ENCODE data around the gene ACADVL.
A peak's percentile ranks its signal among the peaks of the same experiment; 100 is the strongest.

Gene ACADVL

GRCh38 chr17:7240375-7240774, 20.6 kb downstream of the ACADVL start:
- Histone ChIP-seq H3K36me3 (replicated peaks in 1 of 2; ENCODE audit: control insufficient read depth in 2 of 2, insufficient read depth in 2 of 2, low read length in 2 of 2) (peaks cover 37 to 59% of the 10 kb centered on the region in 2 donors), H2BK120ac (ENCODE audit: low read depth, low read length) (no peak overlapping the region), H3K23ac (ENCODE audit: low read depth, low read length, poor library complexity) (no peak overlapping the region), H3K27me3 (ENCODE audit: control insufficient read depth in 3 of 3, insufficient read depth in 3 of 3, low read depth in 1 of 3, low read length in 3 of 3) (no peaks in the 10 kb centered on the region), H2AK5ac (ENCODE audit: low read depth, low read length) (no peak overlapping the region), H4K8ac (ENCODE audit: low read depth, low read length) (no peak overlapping the region), H3K14ac (ENCODE audit: low read length) (no peak overlapping the region), H2BK15ac (ENCODE audit: low read length) (no peak overlapping the region), H2BK5ac (ENCODE audit: low read length) (no peak overlapping the region), H3K9me3 (replicated peaks in 1 of 2; ENCODE audit: control insufficient read depth in 2 of 2, insufficient read depth in 1 of 2, low read depth in 1 of 2, low read length in 2 of 2) (no peaks in the 10 kb centered on the region), H3K79me1 (ENCODE audit: low read depth, low read length) (peaks cover 14% of the 10 kb centered on the region), H3K9ac (ENCODE audit: low read depth, low read length, poor library complexity) (no peak overlapping the region), H3K4me1 (ENCODE audit: control insufficient read depth in 2 of 2, insufficient read depth in 1 of 2, low read depth in 1 of 2, low read length in 2 of 2) (peaks cover 7 to 24% of the 10 kb centered on the region in 2 donors), H3K27ac (replicated peaks; ENCODE audit: low read length) (no peak overlapping the region), H2AFZ (ENCODE audit: low read length) (no peak overlapping the region), H3K4me3 (ENCODE audit: low read length in 2 of 2) (peak overlapping the region in 1 of 2 donors; percentile 94), H3K4me2 (ENCODE audit: insufficient read depth, low read length, poor library complexity, severe bottlenecking) (no peak overlapping the region), H2BK12ac (ENCODE audit: low read length) (no peak overlapping the region), H4K91ac (ENCODE audit: low read depth, low read length, poor library complexity) (no peak overlapping the region), H3K4ac (ENCODE audit: low read length) (no peak overlapping the region), H3K18ac (ENCODE audit: low read length) (no peak overlapping the region)
- WGBS, 2 donors (ENCODE audit: extremely low coverage in 2 of 2, insufficient read length in 2 of 2, insufficient replicate concordance in 1 of 2): no CpG with 5 or more reads among the region's 4 CpGs
- no peak for DNase-seq (ENCODE audit: low spot score)

DNA sequence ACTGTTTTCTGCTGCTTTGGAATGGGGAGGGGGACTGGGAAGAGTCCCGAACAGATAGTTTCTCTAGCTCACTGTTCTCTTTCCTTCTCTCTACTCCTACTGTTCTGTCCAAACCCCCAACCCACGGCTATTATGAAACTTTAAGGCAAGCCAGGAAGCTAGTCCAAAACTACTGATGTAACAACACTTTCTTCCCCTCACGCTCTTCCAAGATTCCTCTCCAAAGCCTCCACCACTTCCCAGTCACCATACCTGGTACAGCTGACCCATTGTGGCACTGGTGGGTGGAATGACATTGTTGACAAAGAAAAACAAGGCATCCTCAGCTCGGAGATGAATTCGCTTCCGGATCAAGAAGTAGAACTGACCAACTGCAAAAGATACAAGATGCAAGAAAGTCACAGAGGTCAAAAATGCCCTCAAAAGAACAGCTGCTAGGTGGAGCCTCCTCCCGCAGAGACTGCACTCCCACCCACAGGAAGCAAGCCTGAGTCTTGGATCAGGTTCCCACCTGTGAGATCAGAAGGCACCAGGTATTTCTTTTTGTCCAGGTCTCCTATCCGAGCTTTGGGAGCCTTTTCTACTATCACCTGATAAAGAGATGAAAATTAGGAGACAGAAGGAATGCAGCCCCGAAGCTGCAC, 21.5 kb downstream of the ACADVL start:
- H3K27ac ChIP-seq (replicated peaks; ENCODE audit: low read length): no peak overlapping the region
- no peak overlapping the region for H2AFZ ChIP-seq (ENCODE audit: low read length)
- H2BK15ac ChIP-seq (ENCODE audit: low read length): no peak overlapping the region
- no peak overlapping the region for H4K91ac ChIP-seq (ENCODE audit: low read depth, low read length, poor library complexity)
- H3K4me1 ChIP-seq (ENCODE audit: control insufficient read depth in 2 of 2, insufficient read depth in 1 of 2, low read depth in 1 of 2, low read length in 2 of 2): peaks cover 7 to 24% of the 10 kb centered on the region in 2 donors
- no peak overlapping the region for H3K23ac ChIP-seq (ENCODE audit: low read depth, low read length, poor library complexity)
- no peak overlapping the region for H3K4ac ChIP-seq (ENCODE audit: low read length)
- peaks cover 35 to 58% of the 10 kb centered on the region in 2 donors for H3K36me3 ChIP-seq (replicated peaks in 1 of 2; ENCODE audit: control insufficient read depth in 2 of 2, insufficient read depth in 2 of 2, low read length in 2 of 2)
- no peaks in the 10 kb centered on the region for H3K27me3 ChIP-seq (ENCODE audit: control insufficient read depth in 3 of 3, insufficient read depth in 3 of 3, low read depth in 1 of 3, low read length in 3 of 3)
- H3K4me3 ChIP-seq (ENCODE audit: low read length in 2 of 2): peak overlapping the region; percentile 90 to 94
- no peak overlapping the region for H3K9ac ChIP-seq (ENCODE audit: low read depth, low read length, poor library complexity)
- H2BK12ac ChIP-seq (ENCODE audit: low read length): no peak overlapping the region
- H3K79me1 ChIP-seq (ENCODE audit: low read depth, low read length): peaks cover 9% of the 10 kb centered on the region
- H2BK120ac ChIP-seq (ENCODE audit: low read depth, low read length): no peak overlapping the region
- WGBS, 2 donors (ENCODE audit: extremely low coverage in 2 of 2, insufficient read length in 2 of 2, insufficient replicate concordance in 1 of 2): no CpG with 5 or more reads among the region's 9 CpGs
- DNase-seq (ENCODE audit: low spot score): no peak
- no peak overlapping the region for H2BK5ac ChIP-seq (ENCODE audit: low read length)
- no peak overlapping the region for H4K8ac ChIP-seq (ENCODE audit: low read depth, low read length)
- H2AK5ac ChIP-seq (ENCODE audit: low read depth, low read length): no peak overlapping the region
- H3K9me3 ChIP-seq (replicated peaks in 1 of 2; ENCODE audit: control insufficient read depth in 2 of 2, insufficient read depth in 1 of 2, low read depth in 1 of 2, low read length in 2 of 2): no peaks in the 10 kb centered on the region
- no peak overlapping the region for H3K14ac ChIP-seq (ENCODE audit: low read length)
- peak overlapping the region; percentile 77 for H3K4me2 ChIP-seq (ENCODE audit: insufficient read depth, low read length, poor library complexity, severe bottlenecking)
- no peak overlapping the region for H3K18ac ChIP-seq (ENCODE audit: low read length)

DNA sequence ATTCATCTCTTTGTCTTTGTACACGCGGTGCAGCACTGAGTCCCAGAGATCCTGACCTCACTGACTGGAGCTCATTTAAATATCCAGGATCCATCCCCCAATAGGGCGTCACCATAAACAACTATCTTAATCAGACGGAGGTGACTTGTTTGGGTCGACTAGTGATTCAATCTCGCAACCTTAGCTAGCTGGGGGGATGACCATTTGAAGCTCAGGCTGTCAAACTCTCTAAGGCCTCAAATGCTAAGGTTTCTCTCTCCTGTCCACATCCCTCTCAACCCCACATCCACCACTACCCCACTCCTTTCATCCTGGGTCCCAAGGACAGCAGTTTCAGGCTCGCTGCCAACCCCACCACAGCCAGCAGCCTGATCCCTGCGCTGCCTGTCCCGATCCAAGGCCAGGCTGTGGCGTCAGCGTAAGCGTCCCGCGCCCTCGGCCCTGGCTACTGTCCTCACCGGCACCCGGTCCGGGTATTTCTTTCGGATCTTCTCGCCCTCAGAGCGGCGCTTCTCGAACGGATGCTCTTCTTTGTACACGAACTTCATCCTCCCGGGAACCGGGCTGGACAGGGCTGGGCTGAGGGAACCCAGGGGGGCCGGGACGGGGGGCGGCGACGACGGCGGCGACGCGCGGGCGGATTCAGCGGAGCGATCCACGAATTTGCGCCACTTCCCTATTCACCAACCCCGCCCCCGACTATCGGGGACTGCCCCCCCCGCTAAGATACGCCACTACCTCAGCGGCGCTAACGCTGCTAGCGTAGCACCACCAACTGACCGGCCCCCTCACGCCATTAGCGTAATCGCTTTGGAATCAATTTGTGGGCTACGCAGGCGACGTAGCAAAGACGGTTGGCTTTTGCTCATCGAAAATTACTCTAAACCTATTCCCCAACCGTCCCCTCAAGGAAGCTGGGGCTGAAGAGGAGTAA, 22.3 kb downstream of the ACADVL start, which contains the start of gene GABARAP:
GABARAP (minus strand) TSS at position 667 of the 934 bp plus-strand sequence; CDS start at position 548, 119 bp downstream.
- Histone ChIP-seq H3K27ac (replicated peaks; ENCODE audit: low read length) (peak within 1 kb of the TSS; percentile 91), H2AFZ (ENCODE audit: low read length) (peak within 1 kb of the TSS; percentile 89), H3K23ac (ENCODE audit: low read depth, low read length, poor library complexity) (peak within 1 kb of the TSS; percentile 40), H3K4me2 (ENCODE audit: insufficient read depth, low read length, poor library complexity, severe bottlenecking) (peak within 1 kb of the TSS; percentile 94), H2BK12ac (ENCODE audit: low read length) (no peak within 1 kb of the TSS), H4K91ac (ENCODE audit: low read depth, low read length, poor library complexity) (no peak within 1 kb of the TSS), H3K4ac (ENCODE audit: low read length) (peak within 1 kb of the TSS; percentile 24), H3K36me3 (replicated peaks in 1 of 2; ENCODE audit: control insufficient read depth in 2 of 2, insufficient read depth in 2 of 2, low read length in 2 of 2) (peaks cover 34 to 58% of the 10 kb centered on the region in 2 donors), H4K8ac (ENCODE audit: low read depth, low read length) (no peak within 1 kb of the TSS), H2BK15ac (ENCODE audit: low read length) (peak within 1 kb of the TSS; percentile 47), H3K27me3 (ENCODE audit: control insufficient read depth in 3 of 3, insufficient read depth in 3 of 3, low read depth in 1 of 3, low read length in 3 of 3) (no peaks in the 10 kb centered on the region), H3K79me1 (ENCODE audit: low read depth, low read length) (peaks cover 5% of the 10 kb centered on the region), H3K9me3 (replicated peaks in 1 of 2; ENCODE audit: control insufficient read depth in 2 of 2, insufficient read depth in 1 of 2, low read depth in 1 of 2, low read length in 2 of 2) (no peaks in the 10 kb centered on the region), H3K18ac (ENCODE audit: low read length) (peak within 1 kb of the TSS; percentile 94), H2BK5ac (ENCODE audit: low read length) (peak within 1 kb of the TSS; percentile 85), H2AK5ac (ENCODE audit: low read depth, low read length) (peak within 1 kb of the TSS; percentile 60), H3K14ac (ENCODE audit: low read length) (no peak within 1 kb of the TSS), H2BK120ac (ENCODE audit: low read depth, low read length) (no peak within 1 kb of the TSS), H3K4me1 (ENCODE audit: control insufficient read depth in 2 of 2, insufficient read depth in 1 of 2, low read depth in 1 of 2, low read length in 2 of 2) (peaks cover 7 to 23% of the 10 kb centered on the region in 2 donors), H3K9ac (ENCODE audit: low read depth, low read length, poor library complexity) (peak within 1 kb of the TSS; percentile 97), H3K4me3 (ENCODE audit: low read length in 2 of 2) (peak within 1 kb of the TSS; percentile 90 to 94)
- WGBS, 2 donors (ENCODE audit: extremely low coverage in 2 of 2, insufficient read length in 2 of 2, insufficient replicate concordance in 1 of 2): no CpG with 5 or more reads among the region's 62 CpGs
- DNase-seq (ENCODE audit: low spot score): peak; percentile 95

Data from neuronal stem cell (in vitro differentiated cells).